Activated CD8-positive, alpha-beta memory T cell treated with anti-CD3 and anti-CD28 coated beads for 48 hours (primary cell): ENCODE data around the gene STIMATE.

ENCODE experiments used
- DNase-seq, 3 experiments: peaks; one replicate each; pipeline ENCODE4 v3.0.0-alpha.2; 2020; ENCODE audit warnings: low read depth in 2 of 3, low spot score in 2 of 3

The STIMATE gene

DNA sequence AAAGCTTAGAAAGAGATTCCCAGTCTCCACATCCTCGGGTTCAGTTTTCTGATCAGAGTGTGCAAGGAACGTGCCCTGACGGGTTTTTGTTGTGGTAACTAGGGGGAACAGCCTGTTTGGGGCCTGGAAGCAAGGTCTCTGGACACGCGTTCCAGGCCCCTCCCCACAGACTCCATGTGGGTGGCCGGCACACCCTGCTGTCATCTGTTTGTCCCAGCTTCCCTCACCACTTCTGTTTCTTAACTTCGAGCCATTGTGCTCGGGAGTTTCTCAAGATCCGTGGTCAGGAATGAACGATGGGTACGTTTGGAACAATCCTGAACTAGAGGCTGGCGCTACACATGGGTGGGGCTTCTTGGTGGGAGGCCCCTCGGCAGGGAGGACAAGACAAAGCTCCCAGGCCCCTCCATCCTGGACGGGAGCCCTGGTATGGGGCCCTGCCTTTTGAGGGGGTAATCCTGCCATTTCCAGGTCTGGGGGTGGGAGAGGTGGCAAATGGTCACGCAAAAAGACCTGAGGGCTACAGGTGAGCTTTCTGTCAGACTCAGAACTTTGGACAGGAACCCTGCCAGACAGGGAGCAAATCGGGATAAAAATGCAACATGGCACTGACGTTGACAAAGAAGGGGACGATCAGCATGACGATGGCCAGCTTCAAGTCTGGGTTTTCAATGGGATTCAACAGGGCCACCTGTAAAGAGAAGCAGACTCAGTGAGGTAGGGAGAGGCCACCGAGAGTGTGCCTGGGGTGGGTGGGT, 54.1 kb downstream of the STIMATE start:
- no peak for DNase-seq

DNA sequence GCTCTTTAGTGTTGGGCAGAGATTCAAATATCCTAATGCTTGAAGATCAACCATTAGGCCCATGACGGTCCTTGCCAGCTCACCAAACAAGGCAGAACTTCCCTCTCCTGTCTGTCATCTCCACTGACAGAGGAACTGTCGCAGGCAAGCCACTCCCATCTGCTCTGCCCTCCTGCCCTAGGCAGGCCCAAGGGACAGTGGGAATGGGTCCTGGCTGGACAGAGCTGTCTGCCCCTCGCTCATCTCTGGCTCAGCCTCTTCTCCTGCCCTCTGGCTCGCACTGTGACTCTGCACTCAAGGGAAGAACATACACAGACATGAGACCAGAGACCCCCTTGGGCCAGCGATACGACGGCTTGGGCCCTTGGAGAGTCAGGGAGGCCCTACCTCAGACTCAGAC, 54.9 kb downstream of the STIMATE start:
- no peak for DNase-seq

DNA sequence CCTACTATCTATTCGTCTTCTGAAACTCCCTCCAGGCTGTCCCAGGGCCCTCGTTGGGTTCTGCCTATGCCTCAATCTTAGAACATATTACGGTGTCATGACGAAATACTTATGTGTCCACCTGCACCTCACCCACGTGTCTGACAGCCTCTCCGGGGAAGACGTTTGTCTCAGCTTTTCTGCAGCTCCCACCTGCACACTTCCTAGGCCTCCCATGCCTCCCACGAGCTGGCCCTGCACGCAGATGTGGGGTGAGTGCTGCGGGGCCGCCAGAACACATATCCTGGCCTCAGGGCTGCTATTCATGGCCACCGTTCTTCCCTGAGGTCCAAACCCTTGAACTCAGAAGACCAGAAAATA, 55.4 kb downstream of the STIMATE start:
- DNase-seq: no peak

DNA sequence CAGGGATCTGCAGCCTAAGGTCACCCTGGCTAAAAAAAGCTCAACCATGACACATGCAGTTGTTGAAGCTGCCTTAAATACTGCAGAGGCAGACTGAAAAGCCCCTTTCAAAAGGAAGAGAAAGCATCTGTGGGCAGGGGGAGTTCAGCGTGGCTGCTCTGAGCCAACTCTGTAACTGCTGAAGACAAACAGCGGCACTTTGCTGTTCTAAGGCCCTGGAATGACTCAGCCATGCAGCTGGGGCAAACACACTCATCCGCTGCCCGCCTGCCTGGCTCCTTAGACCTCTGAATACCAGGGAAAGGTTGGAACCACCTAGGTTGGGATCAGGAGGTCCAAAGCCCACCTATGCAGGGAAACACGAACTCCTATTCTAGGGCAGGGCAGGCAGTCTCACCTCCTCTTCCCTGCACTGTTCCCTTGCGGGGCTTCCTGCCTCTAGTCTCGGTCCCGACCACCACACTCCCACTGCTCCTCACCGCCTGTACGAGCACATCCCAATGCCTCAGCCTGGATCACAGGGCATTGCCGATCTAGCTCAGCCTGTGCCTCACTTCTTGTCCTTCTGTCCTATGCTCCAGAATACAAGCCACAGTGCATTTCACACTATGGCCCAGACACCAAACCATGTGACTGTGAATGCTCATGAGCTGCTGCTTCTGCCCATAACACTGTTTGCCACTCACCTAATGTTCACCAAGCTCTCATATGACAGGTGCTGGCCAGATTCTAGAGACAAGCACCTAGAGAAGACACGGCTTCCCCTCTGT, 56.0 kb downstream of the STIMATE start:
- DNase-seq: no peak

DNA sequence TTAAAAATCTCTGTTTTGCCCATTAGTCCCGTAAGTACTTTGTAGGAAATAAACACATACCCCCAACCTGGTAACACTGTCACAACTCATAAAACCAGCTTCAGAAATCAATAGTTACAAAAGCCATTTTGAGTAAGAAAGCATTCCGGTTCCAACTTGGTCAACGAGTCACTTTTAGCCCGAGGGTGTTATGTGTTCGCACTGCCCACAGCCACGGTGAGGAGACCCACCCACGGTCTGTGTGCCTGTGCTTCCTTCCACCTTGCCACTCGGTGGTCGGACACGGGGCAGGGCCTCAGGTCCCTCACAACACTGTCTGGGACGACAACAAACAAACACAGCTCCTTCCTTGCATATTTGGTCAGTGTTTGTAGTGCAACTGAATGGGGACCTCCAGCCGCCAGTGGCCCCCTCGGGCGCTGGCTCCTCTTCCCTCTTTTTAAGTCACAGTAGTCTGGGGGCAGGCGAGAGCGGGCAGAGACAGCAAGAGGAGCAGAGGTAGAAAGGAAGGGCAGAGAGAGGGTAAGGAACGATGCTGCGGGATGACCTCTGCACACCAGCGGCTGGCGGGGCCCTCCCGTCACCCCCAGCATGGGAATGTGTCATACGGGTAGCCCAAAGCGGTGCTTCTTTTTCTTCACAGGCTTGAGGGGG, 57.3 kb downstream of the STIMATE start:
- no peak for DNase-seq

DNA sequence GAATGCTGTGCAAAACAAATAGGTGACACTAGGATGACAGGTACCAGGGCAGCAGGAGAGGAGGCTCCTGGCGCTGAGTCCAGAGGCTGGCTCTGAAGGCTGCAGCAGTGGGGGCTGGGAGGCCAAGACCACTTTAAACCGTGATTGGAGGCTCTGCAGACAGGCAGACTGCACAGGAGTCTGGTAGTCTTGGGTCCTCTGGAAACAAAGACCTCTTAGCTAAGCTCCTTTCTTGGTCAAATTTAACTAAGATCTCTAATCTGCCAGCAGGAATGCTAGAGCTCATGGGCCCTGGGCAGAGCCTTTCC, 58.1 kb downstream of the STIMATE start:
- no peak for DNase-seq

DNA sequence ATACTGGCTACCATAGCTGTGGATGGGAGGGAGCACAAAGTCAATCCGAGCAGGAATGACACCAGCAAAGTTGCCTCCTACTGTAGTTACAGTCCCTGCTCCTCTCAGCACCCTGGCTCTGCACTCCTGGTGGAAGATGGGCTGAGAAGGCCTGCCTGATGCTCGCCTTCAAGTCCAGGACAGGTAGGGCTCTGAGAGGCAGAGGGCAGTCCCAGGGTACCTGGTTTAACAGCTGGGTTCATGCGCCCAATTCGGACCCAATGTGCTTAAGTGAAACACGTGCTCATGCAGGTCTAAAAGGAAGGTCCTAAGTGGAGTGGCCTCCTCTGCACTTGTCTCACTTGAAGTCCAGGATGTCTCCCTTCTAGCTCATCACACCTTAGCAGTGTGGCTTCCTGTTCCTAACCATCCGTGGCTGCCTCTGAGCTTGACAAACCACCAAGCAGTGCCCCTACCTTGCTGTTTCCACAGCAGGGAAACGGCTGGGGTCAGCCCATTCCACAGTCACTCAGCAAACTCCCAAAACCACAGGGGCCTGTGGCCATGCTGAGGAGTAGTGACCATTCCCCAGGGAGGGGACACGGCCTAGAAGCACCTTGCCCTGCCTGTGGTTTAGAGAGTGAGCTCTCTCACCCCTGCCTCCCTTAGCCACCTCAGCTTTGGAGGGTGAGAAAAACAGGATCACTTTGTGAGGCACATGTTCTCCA, 58.6 kb downstream of the STIMATE start:
- no peak for DNase-seq

DNA sequence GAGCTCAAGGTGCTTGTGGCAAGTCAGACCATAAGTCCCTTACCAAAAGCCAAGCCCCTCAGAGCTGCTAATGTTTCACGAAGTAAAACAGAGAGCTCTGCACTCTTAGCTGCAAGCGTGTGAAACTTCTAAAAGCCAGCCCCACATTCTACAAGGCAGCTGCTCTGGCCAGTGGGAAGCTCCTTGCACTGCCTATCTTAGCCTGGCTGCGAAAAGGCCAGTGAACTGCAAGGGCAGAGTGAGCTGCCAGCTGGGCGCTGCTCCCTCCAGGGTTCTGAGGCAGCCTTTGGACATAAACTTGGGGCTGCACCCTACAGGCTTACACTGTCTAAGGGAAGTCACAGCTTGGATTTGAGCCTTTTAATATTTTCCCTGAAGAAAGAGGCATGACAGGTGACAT, 60.4 kb downstream of the STIMATE start:
- DNase-seq: no peak

DNA sequence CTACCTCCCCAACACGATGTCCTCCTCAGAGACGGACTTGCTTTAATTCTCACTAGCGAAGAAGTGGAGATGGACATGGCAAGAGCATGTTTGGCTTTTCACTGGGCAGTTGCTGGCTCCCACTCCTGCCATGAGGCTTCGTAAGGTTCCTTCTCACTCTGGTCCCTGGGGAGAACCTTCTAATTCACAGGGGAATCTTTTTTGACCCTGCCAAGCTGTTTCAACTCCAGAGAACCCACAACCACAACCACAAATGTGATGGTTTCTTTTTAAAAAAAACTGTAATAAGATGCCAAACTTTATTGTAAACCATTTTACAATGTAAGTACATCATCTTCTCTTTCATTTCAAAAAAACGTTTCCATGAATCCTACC, 60.9 kb downstream of the STIMATE start:
- no peak for DNase-seq

DNA sequence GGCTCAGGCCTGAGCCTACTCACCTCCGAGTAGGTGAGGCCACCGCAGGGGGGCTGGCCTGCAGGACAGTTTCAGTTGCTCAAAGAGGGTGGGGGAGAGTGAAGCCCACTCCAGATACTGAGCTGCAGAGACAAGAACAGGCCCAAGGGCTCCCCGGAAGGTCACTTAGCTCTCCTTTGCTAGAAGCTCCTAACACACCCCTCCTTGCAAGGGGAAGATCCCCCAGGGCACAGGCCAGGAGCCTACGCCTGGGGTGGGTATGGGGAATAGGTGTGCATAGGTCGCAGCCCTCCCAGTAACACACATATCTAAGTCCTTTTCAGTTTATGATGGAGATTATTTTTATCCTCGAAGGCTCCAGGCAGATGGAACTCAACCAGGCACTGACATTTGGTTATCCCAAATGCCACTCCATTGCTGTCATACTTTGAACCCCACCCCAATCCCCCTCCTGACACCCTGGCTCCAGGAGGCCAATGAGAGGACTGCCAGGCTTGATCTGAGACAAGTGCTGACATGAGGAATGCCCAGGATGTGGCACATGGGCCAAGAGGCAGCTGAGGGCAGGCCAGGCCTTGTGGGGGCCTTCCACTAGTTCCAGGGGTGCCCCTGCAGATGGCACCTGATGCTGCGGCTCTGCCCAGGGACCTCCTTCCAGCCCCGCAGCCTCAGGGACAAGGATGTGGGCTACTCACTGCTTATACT, 61.4 kb downstream of the STIMATE start:
- DNase-seq: no peak

DNA sequence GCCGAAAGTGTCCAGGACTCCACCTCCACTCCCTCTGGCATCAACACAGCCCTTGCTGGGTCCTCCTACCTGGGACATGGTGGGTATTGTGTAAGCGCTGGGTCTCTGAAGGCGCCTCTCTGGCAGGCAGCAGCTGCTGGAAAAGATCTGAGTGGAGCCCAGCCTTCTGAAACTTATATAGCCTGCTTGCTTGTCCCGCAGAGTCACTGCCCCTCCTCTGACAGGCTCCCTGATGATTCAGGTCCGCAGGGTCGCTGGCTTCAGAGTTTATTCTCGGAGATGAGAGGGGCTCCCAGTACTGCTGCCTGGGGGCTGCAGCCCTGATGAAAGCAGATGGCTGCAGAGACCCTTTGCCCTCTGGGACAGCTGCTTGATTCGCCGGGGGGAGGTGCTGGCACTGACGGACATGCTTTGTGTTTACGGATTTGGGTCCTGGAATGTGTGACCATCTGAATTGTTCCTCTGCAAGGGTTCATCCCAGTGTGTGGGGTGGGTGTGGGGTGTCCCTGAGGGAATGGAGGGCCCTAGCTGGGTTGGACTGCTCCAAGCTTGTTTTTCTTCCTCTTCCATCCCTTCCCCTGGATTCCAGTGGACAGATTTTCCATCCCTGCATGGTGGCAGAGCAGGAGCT, 62.4 kb downstream of the STIMATE start, which contains the start of gene MUSTN1:
Gene MUSTN1 (minus strand): TSS at position 149 of the 631 bp plus-strand sequence. CDS start 71 bp downstream, at position 78.
- DNase-seq: no peak

DNA sequence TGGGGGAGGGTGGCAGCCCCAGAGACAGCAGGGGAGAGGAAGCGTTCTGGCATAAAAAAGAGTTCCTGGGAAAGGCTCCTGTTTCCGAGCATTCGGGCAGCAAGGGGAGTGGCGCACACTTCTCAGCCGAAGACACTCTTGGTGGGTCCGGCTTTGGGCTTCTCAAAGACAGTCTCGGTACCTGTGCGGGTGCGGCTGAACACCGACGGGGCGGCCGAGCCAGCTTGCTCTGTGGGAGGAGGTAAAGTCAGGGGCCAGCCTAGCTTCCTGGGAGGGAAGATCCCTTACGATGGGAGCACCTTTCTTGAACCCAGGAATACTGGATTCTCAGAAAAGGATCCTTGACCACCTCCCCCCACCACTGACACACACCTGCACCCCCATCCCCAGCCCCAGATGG, 64.1 kb downstream of the STIMATE start:
- DNase-seq: no peak

DNA sequence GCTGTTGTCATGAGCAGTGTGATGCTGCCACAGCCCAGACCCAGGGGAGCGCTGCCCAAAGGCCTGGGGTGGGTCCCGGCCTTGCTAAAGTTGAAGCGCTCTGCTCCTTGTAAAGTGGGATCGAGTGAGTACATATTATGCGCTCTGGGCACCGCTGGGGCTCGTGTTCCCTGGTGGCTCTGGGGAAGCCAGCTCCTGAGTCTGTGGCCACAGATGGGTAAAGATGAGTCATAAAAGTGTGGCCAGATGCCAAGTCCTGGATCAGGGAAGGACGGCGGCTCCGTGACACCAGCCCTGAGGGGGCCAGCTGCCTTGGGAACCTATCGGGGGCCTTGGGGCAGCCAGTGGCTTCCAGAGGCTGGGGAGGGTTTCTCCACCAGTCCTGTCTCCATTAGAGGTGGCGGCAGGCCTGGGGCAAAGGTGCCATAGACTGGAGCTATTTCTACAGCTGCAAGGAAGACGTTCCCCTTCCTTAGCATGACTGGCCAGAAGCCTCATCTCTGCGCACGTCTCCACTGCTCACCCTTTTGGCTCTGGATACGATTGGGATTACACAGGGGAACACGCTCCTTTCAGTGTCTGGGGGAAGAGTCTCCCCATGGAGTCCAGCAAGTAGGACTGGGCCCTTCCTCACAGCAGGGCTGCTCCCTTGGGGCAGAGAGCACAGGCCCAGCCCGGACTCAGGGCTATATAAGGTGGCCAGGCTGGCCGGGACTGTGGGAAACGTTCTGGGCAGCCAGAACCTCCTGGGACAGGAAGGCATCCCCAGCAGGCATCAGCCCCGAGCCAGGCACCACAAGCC, 65.6 kb downstream of the STIMATE start:
- DNase-seq: no peak

DNA sequence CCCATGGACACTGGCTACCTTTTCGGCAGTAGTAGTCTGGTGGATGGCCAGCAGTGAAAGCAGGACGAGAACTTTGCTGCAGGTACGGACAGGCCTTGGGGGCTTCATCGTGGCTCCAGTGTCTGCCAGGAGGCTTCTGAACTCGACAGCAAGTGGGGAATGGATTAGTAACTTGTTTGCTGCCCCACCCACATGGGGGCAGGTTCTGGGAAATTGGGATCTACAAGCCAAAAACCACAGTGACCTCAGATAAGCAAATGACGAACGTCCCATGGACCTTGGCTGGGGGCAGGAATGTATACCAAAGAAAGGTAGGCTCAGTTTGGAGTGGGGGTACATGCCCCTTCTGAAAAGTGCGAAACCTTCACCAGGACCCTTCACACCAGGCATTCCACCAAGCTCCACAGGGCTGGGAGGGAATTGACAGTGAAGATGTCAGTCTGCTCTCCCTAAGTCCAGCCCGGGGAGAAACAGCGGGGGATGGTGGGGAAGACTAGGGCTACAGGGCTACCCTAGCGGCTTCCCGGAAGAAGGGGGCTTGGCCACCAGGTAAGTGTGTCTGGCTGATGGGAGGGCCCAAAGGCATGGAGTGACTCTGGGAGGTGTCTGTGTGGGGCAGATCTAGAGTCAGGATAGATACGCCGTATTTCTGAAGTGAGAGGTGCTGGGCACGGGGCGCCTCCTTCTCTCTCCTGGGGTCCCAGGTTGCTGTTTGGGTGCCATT, 66.7 kb downstream of the STIMATE start, which contains the start of gene ITIH4:
Gene ITIH4 (minus strand): TSS at position 138 of the 724 bp plus-strand sequence. CDS start 30 bp downstream, at position 108.
- DNase-seq: no peak

DNA sequence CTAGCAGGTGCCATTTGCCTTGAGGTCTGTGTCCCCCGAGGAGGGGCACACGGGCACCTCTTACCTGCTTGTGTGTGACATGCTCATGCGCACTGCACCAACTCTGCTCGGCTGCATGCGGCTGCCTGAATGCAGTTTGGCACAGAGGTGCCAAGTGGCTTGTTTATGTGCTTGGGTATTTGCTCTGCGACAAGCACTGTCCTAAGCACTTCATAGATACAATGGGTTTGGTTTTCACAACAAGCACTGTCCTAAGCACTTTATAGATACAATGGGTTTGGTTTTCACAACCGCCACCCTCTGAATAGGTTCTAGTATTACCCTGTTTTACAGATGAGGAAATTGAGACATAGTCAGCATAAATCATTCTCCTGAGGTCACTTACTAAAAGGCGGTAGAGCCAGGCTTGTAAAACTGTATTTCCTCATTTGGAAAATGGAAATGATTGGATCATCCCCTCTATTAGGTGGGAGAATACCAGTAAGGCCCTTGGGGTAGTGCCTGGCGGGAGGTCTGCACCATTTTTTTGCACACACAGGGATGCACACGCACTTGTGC, 67.4 kb downstream of the STIMATE start:
- no peak for DNase-seq

DNA sequence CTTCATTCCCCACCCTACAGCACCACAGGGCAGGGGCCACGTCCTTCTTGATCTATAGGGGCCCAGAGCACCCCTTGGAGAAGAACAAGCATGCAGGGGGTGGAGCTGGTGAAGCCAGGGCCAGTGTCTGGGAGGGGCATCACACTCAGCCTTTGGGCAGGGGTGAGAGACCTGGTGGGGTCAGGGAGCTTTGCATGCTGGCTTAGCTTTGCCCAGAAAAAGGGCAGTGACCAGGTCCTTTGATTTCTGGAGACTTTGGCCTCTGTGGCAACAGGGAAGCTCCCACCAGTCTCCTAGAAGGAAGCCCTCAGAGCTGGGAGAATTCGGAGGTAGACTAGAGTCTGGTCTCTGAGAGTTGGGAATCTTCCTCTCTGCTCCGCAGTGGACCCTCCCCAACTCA, 67.9 kb downstream of the STIMATE start:
- no peak for DNase-seq

DNA sequence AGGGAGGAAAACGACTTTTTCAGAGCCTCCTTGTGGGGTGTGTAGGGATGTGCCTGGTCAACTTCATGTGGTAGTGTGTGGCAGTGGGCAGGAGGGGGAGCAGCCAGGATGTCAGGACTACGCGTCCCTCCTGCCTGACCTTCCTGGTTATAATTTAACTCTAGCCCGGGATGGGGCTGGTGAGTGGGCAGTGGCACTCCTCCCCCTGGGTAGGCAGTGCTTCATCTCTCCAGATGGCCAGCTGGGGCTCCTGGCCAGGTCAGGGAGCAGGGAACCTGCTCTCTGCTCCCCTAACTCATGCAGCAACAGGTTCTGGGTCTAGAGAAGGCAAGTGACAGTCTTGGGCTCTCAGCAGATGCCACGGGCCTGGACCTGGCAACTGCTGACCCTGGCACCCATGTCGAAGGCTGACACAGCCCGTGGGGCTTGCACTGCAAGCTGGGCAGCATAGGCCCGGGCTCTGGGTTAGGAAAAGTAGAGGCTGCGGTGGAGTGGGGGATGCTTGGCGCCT, 69.4 kb downstream of the STIMATE start:
- no peak for DNase-seq

DNA sequence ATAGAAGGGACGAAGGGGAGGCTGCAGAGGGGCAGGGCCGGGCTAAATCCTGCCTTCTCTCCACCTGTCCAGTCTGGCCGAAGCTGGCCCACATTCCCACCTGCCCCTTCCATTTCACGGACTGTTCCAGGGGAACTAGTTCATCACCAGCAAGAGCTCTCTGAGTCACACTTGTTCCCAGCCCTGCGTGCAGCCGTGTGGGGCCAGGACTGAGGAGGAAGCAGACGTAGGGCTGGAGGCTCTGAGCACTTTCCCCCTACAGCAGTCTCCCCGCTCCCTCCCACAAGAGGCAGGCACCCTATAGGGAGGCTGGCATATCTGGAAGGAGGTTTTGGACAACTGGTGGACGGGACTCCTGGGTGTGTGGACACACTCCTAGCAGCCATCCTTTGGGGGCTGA, 69.9 kb downstream of the STIMATE start:
- no peak for DNase-seq

DNA sequence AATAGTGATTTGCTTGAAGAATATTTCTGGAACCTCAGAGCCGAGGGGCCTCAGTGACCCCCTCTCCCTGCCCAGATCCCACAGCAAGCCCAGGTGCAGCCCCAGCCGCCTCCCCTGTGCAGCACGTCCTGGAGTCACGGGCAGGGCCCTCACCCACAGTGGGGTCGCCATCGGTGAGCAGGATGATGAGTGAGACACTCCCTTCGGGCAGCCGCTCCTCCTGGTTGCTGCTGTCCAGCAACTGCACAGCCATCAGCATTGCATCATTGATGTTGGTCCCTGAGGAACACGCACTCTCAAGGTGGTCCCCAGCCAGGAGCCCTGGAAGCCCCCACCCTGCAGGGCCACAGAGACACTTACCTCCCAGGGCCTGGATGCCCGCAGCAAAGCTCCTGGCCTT, 73.3 kb downstream of the STIMATE start:
- no peak for DNase-seq
